Mesothelial cell of epicardium (in vitro differentiated cells): ENCODE measurements around the gene NFATC1. TPM values are rescaled to one million over a fixed set of nuclear protein-coding genes. Genes with fewer than 3 reads are reported as not detected.

Experiments used
- DNase-seq, 2 experiments: peaks; one replicate each; pipeline ENCODE4 v3.0.0; 2021; ENCODE audit warnings: low spot score in 2 of 2; ENCODE audit not compliant: unreplicated experiment in 2 of 2
- H3K27ac Mint-ChIP-seq: 2 replicates; pipeline ENCODE4 v1.8.0; 2021; ENCODE audit warnings: mixed read lengths
- H3K27me3 Mint-ChIP-seq: 2 replicates; pipeline ENCODE4 v1.8.0; 2021; ENCODE audit warnings: low read depth, mixed read lengths
- H3K36me3 Mint-ChIP-seq: 2 replicates; pipeline ENCODE4 v1.8.0; 2021; ENCODE audit warnings: mixed read lengths
- H3K4me1 Mint-ChIP-seq: 2 replicates; pipeline ENCODE4 v1.8.0; 2021; ENCODE audit warnings: mixed read lengths
- H3K4me3 Mint-ChIP-seq: 2 replicates; pipeline ENCODE4 v1.8.0; 2021; ENCODE audit warnings: mild to moderate bottlenecking, moderate library complexity, mixed read lengths
- H3K9me3 Mint-ChIP-seq: 2 replicates; pipeline ENCODE4 v1.8.0; 2021; ENCODE audit warnings: mixed read lengths
- CTCF ChIP-seq: fragments of 200-600 bp; sonication (generic); IDR thresholded peaks from one replicate; pipeline ENCODE4 v1.5.0; 2021; ENCODE audit warnings: antibody characterized with exemption; ENCODE audit not compliant: unreplicated experiment
- total RNA-seq: library from RNA; stranded (reverse); gene quantifications from 3 replicates; pipeline ENCODE4 v1.2.1, GENCODE V29; 2021

NFATC1 gene
- total RNA-seq, 1 donor from 2014 or later: 13.4 TPM

DNA sequence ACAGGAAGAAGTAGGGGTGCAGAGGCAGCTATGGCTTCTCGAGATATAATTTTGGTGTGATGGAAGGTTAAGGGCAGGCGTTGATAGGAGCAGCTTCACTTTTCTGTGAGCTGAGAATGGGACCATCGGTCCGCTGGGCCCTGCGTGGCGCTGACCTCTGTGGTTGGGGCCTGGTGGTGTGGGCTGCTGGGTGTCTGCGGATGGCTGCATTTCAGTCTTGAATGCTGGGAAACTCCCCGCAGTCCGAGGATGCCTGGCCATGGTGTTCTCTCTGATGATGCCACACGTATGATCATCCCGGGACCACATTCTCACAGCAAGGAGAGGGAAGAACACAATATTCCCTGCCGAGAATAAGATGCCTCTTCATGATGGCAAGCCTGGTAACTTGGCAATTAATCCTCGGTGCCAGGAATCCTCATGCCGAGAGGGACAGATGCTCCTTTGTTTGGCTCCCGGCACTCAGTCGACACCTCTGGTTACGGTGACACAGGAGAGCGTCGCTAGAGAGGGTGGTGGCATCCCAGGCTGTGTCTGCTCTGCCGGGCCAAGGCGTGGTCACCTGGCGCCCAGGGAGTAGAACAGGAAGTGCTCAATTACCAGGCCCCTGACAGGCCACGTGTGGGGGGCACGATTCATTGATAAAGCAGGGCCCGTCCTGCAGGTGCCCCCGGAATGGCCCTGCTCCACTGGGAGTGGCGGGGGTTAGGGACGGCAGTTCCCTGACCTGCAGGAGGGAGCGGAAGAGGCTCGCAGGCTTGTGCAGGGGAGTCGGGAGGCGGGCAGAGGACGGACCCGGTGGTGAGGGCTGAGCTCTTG, 164.5 kb downstream of the NFATC1 start:
- Mint-ChIP-seq H3K4me1 (no peaks in the 10 kb centered on the region), H3K27me3 (no peaks in the 10 kb centered on the region), H3K9me3 (peaks cover 3% of the 10 kb centered on the region), H3K4me3 (no peak overlapping the region), H3K27ac (no peak overlapping the region), H3K36me3 (no peaks in the 10 kb centered on the region)
- no peak for TF ChIP-seq CTCF
- no peak for DNase-seq

DNA sequence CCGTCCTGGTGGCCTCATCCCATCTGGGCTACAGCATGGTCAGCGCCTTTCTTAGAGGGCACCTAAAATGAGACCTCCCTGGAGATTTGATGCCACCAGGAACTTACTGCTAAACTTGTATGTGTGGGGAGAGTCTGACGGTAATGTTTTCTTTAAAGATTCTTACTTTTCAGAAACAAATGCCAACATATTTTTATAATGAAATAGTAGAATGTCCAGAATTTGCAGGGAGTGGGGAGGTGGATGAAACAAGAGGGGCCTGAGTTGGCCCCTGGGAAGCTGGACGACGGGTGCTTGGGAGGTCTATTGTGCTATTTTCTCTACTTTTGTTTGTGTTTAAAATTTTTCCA, 165.1 kb downstream of the NFATC1 start:
- no peak for TF ChIP-seq CTCF
- Mint-ChIP-seq H3K27me3 (no peaks in the 10 kb centered on the region), H3K27ac (no peak overlapping the region), H3K9me3 (peaks cover 3% of the 10 kb centered on the region), H3K36me3 (no peaks in the 10 kb centered on the region), H3K4me1 (no peaks in the 10 kb centered on the region), H3K4me3 (no peak overlapping the region)
- no peak for DNase-seq

- peaks cover 3% of the 10 kb centered on the region for H3K9me3 Mint-ChIP-seq
- H3K27me3 Mint-ChIP-seq: no peaks in the 10 kb centered on the region
- H3K27ac Mint-ChIP-seq: no peak overlapping the region
- H3K4me1 Mint-ChIP-seq: peaks cover 22% of the 10 kb centered on the region
- DNase-seq: no peak
- TF ChIP-seq CTCF: no peak
- no peaks in the 10 kb centered on the region for H3K36me3 Mint-ChIP-seq
- no peak overlapping the region for H3K4me3 Mint-ChIP-seq
Measured at GRCh38 chr18:79563949-79564348, 168.2 kb downstream of the NFATC1 start.

DNA sequence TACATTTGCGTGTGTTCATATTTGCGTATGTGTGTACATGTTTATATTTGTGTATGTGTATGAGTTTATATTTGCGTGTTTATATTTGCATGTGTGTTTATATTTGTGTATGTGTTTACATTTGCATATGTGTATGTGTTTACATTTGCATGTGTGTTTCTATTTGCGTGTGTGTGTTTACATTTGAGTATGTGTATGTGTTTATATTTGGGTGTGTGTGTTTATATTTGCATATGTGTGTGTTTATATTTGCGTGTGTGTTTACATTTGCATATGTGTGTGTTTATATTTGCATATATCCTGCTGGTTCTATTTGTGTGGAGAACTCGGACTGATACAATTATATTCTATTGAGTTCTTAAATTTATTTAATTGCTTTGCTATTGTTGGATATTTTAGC, 168.7 kb downstream of the NFATC1 start:
- TF ChIP-seq CTCF: no peak
- Mint-ChIP-seq H3K4me1 (peaks cover 22% of the 10 kb centered on the region), H3K9me3 (peaks cover 3% of the 10 kb centered on the region), H3K4me3 (no peak overlapping the region), H3K27ac (no peak overlapping the region), H3K27me3 (no peaks in the 10 kb centered on the region), H3K36me3 (no peaks in the 10 kb centered on the region)
- no peak for DNase-seq

DNA sequence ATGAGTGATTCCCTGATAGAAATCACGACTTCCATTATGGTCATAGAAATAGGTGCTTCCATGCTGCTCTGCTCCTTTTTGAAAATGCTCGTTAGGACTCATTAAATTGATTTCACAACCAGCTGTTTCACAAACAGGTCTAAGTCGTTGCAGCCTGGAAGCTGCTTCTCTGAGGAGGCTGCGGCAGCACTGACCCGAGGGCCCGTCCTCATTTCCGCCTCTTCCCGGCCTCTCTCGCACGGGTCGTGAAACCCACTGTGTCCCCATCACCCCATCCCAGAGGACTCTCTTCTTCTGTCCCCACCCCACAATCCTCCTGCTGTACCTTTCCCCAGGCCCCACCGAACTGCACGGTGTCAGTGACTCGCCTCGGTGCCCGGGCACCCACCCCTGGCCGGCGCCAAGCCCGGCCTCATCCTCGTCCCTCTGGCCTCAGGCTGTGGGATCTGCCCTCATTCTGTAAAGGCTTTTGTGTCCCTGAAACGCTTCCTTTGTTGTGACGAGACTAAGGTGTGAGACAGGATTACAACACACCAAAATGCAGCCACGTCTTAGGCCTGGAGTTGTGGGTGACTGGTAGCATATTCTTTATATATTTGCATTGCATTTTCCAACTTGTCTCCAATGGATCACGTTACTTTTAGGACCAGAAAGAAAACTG, 171.2 kb downstream of the NFATC1 start:
- H3K27ac Mint-ChIP-seq: peak overlapping the region; percentile 98
- DNase-seq: no peak

More for the DNA sequence above, 171.2 kb downstream of the NFATC1 start:
- Mint-ChIP-seq H3K4me3 (no peak overlapping the region), H3K9me3 (no peaks in the 10 kb centered on the region), H3K4me1 (peaks cover 29% of the 10 kb centered on the region), H3K36me3 (no peaks in the 10 kb centered on the region), H3K27me3 (no peaks in the 10 kb centered on the region)
- no peak for TF ChIP-seq CTCF
